SK-N-SH (cell line): ENCODE results near the gene CPEB1. TPM values are rescaled to one million over a fixed set of nuclear protein-coding genes. Genes with fewer than 3 reads are reported as not detected.

Experiments used
- CTCF ChIA-PET: fragments of 300-600, 350-600 bp; formaldehyde crosslinking; extraction: SDS; loops from one replicate; lab custom pipeline; 2021; lab: Yijun Ruan, JAX
- POLR2A ChIA-PET: fragments of 350-600 bp; sonication (Branson Sonifier 250); formaldehyde crosslinking; extraction: SDS; loops from one replicate; lab custom pipeline; 2020; ENCODE audit warnings: antibody characterized with exemption, inconsistent platforms; lab: Yijun Ruan, JAX
- DNase-seq: peaks from one replicate; pipeline ENCODE4 v3.0.0; 2012
- H2AFZ ChIP-seq: fragments of 200-600 bp; sonication (generic); 2 replicates; pipeline ENCODE4 v1.8.1; 2016; ENCODE audit warnings: antibody characterized with exemption, mild to moderate bottlenecking, low read depth
- H3F3A ChIP-seq: fragments of 200-600 bp; sonication (generic); replicated peaks from 2 replicates; pipeline ENCODE3; 2016; ENCODE audit warnings: antibody characterized with exemption, mild to moderate bottlenecking; ENCODE audit not compliant: insufficient read depth
- H3K27ac ChIP-seq, 2 experiments: fragments of 200-500 bp in 1 of 2; fragments of 200-600 bp in 1 of 2; sonication (Bioruptor generic) in 1 of 2; sonication (generic), shearing (Covaris generic) in 1 of 2; 2 replicates each; pipeline versions ENCODE4 v1.5.1 to v1.6.1; 2014 to 2016; ENCODE audit warnings: low read depth in 2 of 2, inconsistent platforms in 1 of 2, low read length in 1 of 2, mild to moderate bottlenecking in 1 of 2, mixed read lengths in 1 of 2
- H3K27me3 ChIP-seq: fragments of 200-600 bp; sonication (generic), shearing (Covaris generic); 2 replicates; pipeline ENCODE4 v1.6.1; 2016; ENCODE audit warnings: mixed run types; ENCODE audit not compliant: insufficient read depth
- H3K36me3 ChIP-seq, 2 experiments: fragments of 200-500 bp in 1 of 2; fragments of 200-600 bp in 1 of 2; sonication (Bioruptor generic) in 1 of 2; sonication (generic) in 1 of 2; replicated peaks in 1 of 2; 2 replicates each; pipeline versions ENCODE3 to v1.5.1; 2014 to 2016; ENCODE audit warnings: low read length in 1 of 2, mild to moderate bottlenecking in 1 of 2; ENCODE audit not compliant: insufficient read depth in 2 of 2, control insufficient read depth in 1 of 2
- H3K4me1 ChIP-seq, 2 experiments: fragments of 200-500 bp in 1 of 2; fragments of 200-600 bp in 1 of 2; sonication (Bioruptor generic) in 1 of 2; sonication (generic), shearing (Covaris generic) in 1 of 2; 2 replicates each; pipeline versions ENCODE4 v1.5.1 to v1.6.1; 2014 to 2016; ENCODE audit warnings: low read depth in 1 of 2, low read length in 1 of 2, mixed run types in 1 of 2; ENCODE audit not compliant: insufficient read depth in 2 of 2, control insufficient read depth in 1 of 2
- H3K4me2 ChIP-seq: fragments of 200-600 bp; sonication (generic), shearing (Covaris generic); 2 replicates; pipeline ENCODE4 v1.6.1; 2017; ENCODE audit warnings: mixed run types
- H3K4me3 ChIP-seq, 2 experiments: fragments of 200-500 bp in 1 of 2; fragments of 200-600 bp in 1 of 2; sonication (Bioruptor generic) in 1 of 2; sonication (generic), shearing (Covaris generic) in 1 of 2; 2 replicates each; pipeline versions ENCODE4 v1.5.1 to v1.8.1; 2014 to 2016; ENCODE audit warnings: low read depth in 2 of 2, inconsistent platforms in 1 of 2, low read length in 1 of 2, mild to moderate bottlenecking in 1 of 2, mixed read lengths in 1 of 2, moderate library complexity in 1 of 2
- H3K79me2 ChIP-seq: fragments of 200-600 bp; sonication (generic); 2 replicates; pipeline ENCODE4 v1.8.1; 2017; ENCODE audit warnings: mild to moderate bottlenecking; ENCODE audit not compliant: insufficient read depth
- H3K9ac ChIP-seq: fragments of 200-600 bp; sonication (generic); 2 replicates; pipeline ENCODE4 v1.6.1; 2017; ENCODE audit warnings: mixed run types
- H3K9me2 ChIP-seq: fragments of 200-600 bp; sonication (generic); 2 replicates; pipeline ENCODE4 v1.6.1; 2017; ENCODE audit warnings: mixed run types
- H3K9me3 ChIP-seq: fragments of 200-600 bp; sonication (generic); 2 replicates; pipeline ENCODE4 v1.6.1; 2017; ENCODE audit warnings: mixed run types, mild to moderate bottlenecking, moderate library complexity
- H4K20me1 ChIP-seq: fragments of 200-600 bp; sonication (generic); 2 replicates; pipeline ENCODE4 v1.6.1; 2017; ENCODE audit warnings: mild to moderate bottlenecking, mixed run types; ENCODE audit not compliant: insufficient read depth
- CTCF ChIP-seq: fragments of 200-600 bp; sonication (generic); IDR thresholded peaks from 2 replicates; pipeline ENCODE4 v1.6.1; 2017; ENCODE audit warnings: antibody characterized with exemption, mild to moderate bottlenecking, moderate library complexity
- ELF1 ChIP-seq: IDR thresholded peaks from 2 replicates; pipeline ENCODE4 v1.4.0; 2012
- EP300 ChIP-seq, 2 experiments: IDR thresholded peaks; 2 replicates each; pipeline versions ENCODE4 v1.4.0 to v1.6.1; 2012; ENCODE audit warnings: borderline replicate concordance in 1 of 2, low read depth in 1 of 2, low read length in 1 of 2
- EZH2phosphoT487 ChIP-seq: fragments of 200-600 bp; sonication (generic); IDR thresholded peaks from 2 replicates; pipeline ENCODE4 v1.6.1; 2017; ENCODE audit warnings: low read depth, mixed run types, mild to moderate bottlenecking, antibody characterized with exemption, moderate library complexity, borderline replicate concordance
- FOSL2 ChIP-seq: IDR thresholded peaks from 2 replicates; pipeline ENCODE4 v1.4.0; 2012; ENCODE audit warnings: low read depth, mild to moderate bottlenecking, moderate library complexity, borderline replicate concordance
- GATA2 ChIP-seq: sonication (generic); formaldehyde crosslinking; IDR thresholded peaks from 2 replicates; pipeline ENCODE4 v1.5.0; 2020; ENCODE audit warnings: mild to moderate bottlenecking, missing genetic modification reagents
- JUND ChIP-seq: IDR thresholded peaks from 2 replicates; pipeline ENCODE4 v1.4.0; 2012
- MEF2A ChIP-seq: IDR thresholded peaks from 2 replicates; pipeline ENCODE4 v1.4.0; 2012; ENCODE audit warnings: low read depth, borderline replicate concordance
- MXI1 ChIP-seq: IDR thresholded peaks from 2 replicates; pipeline ENCODE4 v1.6.1; 2012; ENCODE audit warnings: mild to moderate bottlenecking, low read depth, low read length, improper control_type of control experiment
- NFIC ChIP-seq: IDR thresholded peaks from 2 replicates; pipeline ENCODE4 v1.4.0; 2012; ENCODE audit warnings: borderline replicate concordance
- NRF1 ChIP-seq: IDR thresholded peaks from 2 replicates; pipeline ENCODE4 v1.6.1; 2012; ENCODE audit warnings: low read depth, mild to moderate bottlenecking, low read length
- POLR2AphosphoS5 ChIP-seq: IDR thresholded peaks from 2 replicates; pipeline ENCODE4 v1.6.1; 2012; ENCODE audit warnings: low read depth, low read length
- RCOR1 ChIP-seq: fragments of 150-350 bp; IDR thresholded peaks from 2 replicates; pipeline ENCODE4 v1.6.1; 2017; ENCODE audit warnings: antibody characterized with exemption, low read length
- RFX5 ChIP-seq: IDR thresholded peaks from 2 replicates; pipeline ENCODE4 v1.6.1; 2012; ENCODE audit warnings: mild to moderate bottlenecking, improper control_type of control experiment, low read length
- RXRA ChIP-seq: IDR thresholded peaks from 2 replicates; pipeline ENCODE4 v1.4.0; 2012; ENCODE audit warnings: low read depth, mild to moderate bottlenecking, borderline replicate concordance
- SMC3 ChIP-seq: IDR thresholded peaks from 2 replicates; pipeline ENCODE4 v1.6.1; 2012; ENCODE audit warnings: low read depth, low read length, improper control_type of control experiment
- TEAD4 ChIP-seq: IDR thresholded peaks from 2 replicates; pipeline ENCODE4 v1.4.0; 2012; ENCODE audit warnings: mild to moderate bottlenecking, borderline replicate concordance; ENCODE audit not compliant: insufficient read depth
- YY1 ChIP-seq: IDR thresholded peaks from 2 replicates; pipeline ENCODE4 v1.4.0; 2012; ENCODE audit warnings: low read depth, mild to moderate bottlenecking
- WGBS: methylation state at CpG from one replicate; pipeline ENCODE4 v1.1.6; 2017; ENCODE audit warnings: low lambda C conversion rate; 5-methylcytosine and 5-hydroxymethylcytosine counted together
- polyA plus RNA-seq, 3 experiments: library from polyadenylated mRNA; depleted of rRNA; stranded (reverse); fragments of >200 nt; gene quantifications; 2 replicates each; pipeline ENCODE4 v1.2.3, GENCODE V29; 2012
- TF ChIP-seq, protein P1 (sequence below): IDR thresholded peaks from 2 replicates; pipeline ENCODE4 v1.4.0; 2012; ENCODE audit warnings: low read depth, borderline replicate concordance
- TF ChIP-seq, protein P2 (sequence below): fragments of 150-350 bp; IDR thresholded peaks from 2 replicates; pipeline ENCODE4 v1.6.1; 2017; ENCODE audit warnings: antibody characterized with exemption, low read length, low read depth, borderline replicate concordance

CPEB1 gene
- polyA plus RNA-seq, 1 of the 3 experiments (the other 2 are of a cell fraction) = 2.6 TPM

- H3K27me3 ChIP-seq = no peaks in the 10 kb centered on the region
- no peaks in the 10 kb centered on the region for H3K9me3 ChIP-seq
- no peaks in the 10 kb centered on the region for H3F3A ChIP-seq
- H3K4me3 ChIP-seq = no peak overlapping the region
- no peaks in the 10 kb centered on the region for H3K36me3 ChIP-seq
- H3K4me2 ChIP-seq = no peak overlapping the region
- H3K79me2 ChIP-seq = no peaks in the 10 kb centered on the region
- H2AFZ ChIP-seq = no peak overlapping the region
- H4K20me1 ChIP-seq = no peaks in the 10 kb centered on the region
- H3K9ac ChIP-seq = no peak overlapping the region
- no peaks in the 10 kb centered on the region for H3K4me1 ChIP-seq
- no peak for DNase-seq
- ChIA-PET POLR2A (no interaction called here), CTCF (no interaction called here)
- TF ChIP-seq TEAD4 = no peak
- TF ChIP-seq MEF2A = no peak
- H3K27ac ChIP-seq = no peak overlapping the region
- H3K9me2 ChIP-seq = no peaks in the 10 kb centered on the region
- WGBS = 68% methylated on average over 4 of the region's 4 CpGs
Measured at GRCh38 chr15:82625136-82625535, 22.0 kb downstream of the CPEB1 start.

- TF ChIP-seq NFIC = no peak
- TF ChIP-seq ELF1 = no peak
- TF ChIP-seq, protein P1, sequence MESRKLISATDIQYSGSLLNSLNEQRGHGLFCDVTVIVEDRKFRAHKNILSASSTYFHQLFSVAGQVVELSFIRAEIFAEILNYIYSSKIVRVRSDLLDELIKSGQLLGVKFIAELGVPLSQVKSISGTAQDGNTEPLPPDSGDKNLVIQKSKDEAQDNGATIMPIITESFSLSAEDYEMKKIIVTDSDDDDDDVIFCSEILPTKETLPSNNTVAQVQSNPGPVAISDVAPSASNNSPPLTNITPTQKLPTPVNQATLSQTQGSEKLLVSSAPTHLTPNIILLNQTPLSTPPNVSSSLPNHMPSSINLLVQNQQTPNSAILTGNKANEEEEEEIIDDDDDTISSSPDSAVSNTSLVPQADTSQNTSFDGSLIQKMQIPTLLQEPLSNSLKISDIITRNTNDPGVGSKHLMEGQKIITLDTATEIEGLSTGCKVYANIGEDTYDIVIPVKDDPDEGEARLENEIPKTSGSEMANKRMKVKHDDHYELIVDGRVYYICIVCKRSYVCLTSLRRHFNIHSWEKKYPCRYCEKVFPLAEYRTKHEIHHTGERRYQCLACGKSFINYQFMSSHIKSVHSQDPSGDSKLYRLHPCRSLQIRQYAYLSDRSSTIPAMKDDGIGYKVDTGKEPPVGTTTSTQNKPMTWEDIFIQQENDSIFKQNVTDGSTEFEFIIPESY = no peak
- no peak for TF ChIP-seq GATA2 (CRISPR knock-in tag)
- TF ChIP-seq RFX5 = no peak
- no peak for TF ChIP-seq POLR2AphosphoS5
- TF ChIP-seq SMC3 = no peak
- no peak for TF ChIP-seq FOSL2
- no peak for TF ChIP-seq NRF1
- no peak for TF ChIP-seq YY1
- no peak for TF ChIP-seq MXI1
- TF ChIP-seq CTCF = no peak
- no peak for TF ChIP-seq EP300 (IDR thresholded peaks at IDR 0.05; ENCODE audit: borderline replicate concordance in 1 of 2, low read depth in 1 of 2, low read length in 1 of 2)
- no peak for TF ChIP-seq RXRA
- TF ChIP-seq, protein P2, sequence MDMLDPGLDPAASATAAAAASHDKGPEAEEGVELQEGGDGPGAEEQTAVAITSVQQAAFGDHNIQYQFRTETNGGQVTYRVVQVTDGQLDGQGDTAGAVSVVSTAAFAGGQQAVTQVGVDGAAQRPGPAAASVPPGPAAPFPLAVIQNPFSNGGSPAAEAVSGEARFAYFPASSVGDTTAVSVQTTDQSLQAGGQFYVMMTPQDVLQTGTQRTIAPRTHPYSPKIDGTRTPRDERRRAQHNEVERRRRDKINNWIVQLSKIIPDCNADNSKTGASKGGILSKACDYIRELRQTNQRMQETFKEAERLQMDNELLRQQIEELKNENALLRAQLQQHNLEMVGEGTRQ = no peak
- TF ChIP-seq MEF2A = no peak
- no peak for TF ChIP-seq EZH2phosphoT487
- TF ChIP-seq JUND = no peak
- TF ChIP-seq RCOR1 = no peak
- no peak overlapping the region for H3K27ac ChIP-seq
Measured at GRCh38 chr15:82624438-82624837, 22.7 kb downstream of the CPEB1 start.

More at GRCh38 chr15:82624438-82624837, 22.7 kb downstream of the CPEB1 start:
- Histone ChIP-seq H3K4me1 (no peaks in the 10 kb centered on the region), H3K27me3 (no peaks in the 10 kb centered on the region), H4K20me1 (no peaks in the 10 kb centered on the region), H3F3A (no peaks in the 10 kb centered on the region), H3K4me2 (no peak overlapping the region), H3K79me2 (no peaks in the 10 kb centered on the region), H3K9me3 (no peaks in the 10 kb centered on the region), H2AFZ (no peak overlapping the region), H3K9ac (no peak overlapping the region), H3K9me2 (no peaks in the 10 kb centered on the region), H3K36me3 (no peaks in the 10 kb centered on the region), H3K4me3 (no peak overlapping the region)
- DNase-seq = no peak
- ChIA-PET POLR2A (no interaction called here), CTCF (no interaction called here)
- WGBS = 61% methylated on average over 2 of the region's 3 CpGs
